Upper lobe of left lung (tissue), 6 donors: Measurements from ENCODE around the gene CCDC181. TPM values are rescaled to one million over a fixed set of nuclear protein-coding genes. Genes with fewer than 3 reads are reported as not detected.

Experiments used
- ATAC-seq, 2 donors: fragments of 200-7000 bp; cut with Tn5 transposase; one replicate each; pipeline ENCODE4 v1.9.1; 2022; ENCODE audit warnings: mild to moderate bottlenecking in 2 of 2, moderate library complexity in 2 of 2; ENCODE audit not compliant: low FRiP score in 2 of 2
- DNase-seq, 2 donors: peaks; one replicate each; pipeline ENCODE4 v3.0.0-alpha.2; 2019 to 2020
- H3K27ac ChIP-seq, 4 donors: fragments of 200-600 bp; sonication (generic); one replicate each; pipeline ENCODE4 v1.5.1; 2016 to 2019
- H3K27me3 ChIP-seq, 4 donors: fragments of 200-600 bp; sonication (generic); one replicate each; pipeline ENCODE4 v1.5.1; 2017 to 2019
- H3K36me3 ChIP-seq, 4 donors: fragments of 200-600 bp; sonication (generic); one replicate each; pipeline ENCODE4 v1.5.1; 2016 to 2019
- H3K4me1 ChIP-seq, 4 donors: fragments of 200-600 bp; sonication (generic); one replicate each; pipeline ENCODE4 v1.5.1; 2018 to 2019
- H3K4me3 ChIP-seq, 4 donors: fragments of 200-600 bp; sonication (generic); one replicate each; pipeline ENCODE4 v1.5.1; 2017 to 2019; ENCODE audit warnings: mild to moderate bottlenecking in 2 of 4, moderate library complexity in 1 of 4
- H3K9me3 ChIP-seq, 4 donors: fragments of 200-600 bp; sonication (generic); one replicate each; pipeline ENCODE4 v1.5.1; 2018 to 2019
- EP300 ChIP-seq, 4 donors: sonication (generic); formaldehyde crosslinking; IDR thresholded peaks; one replicate each; pipeline ENCODE4 v1.5.1; 2017; ENCODE audit warnings: antibody characterized with exemption in 4 of 4, control low read depth in 2 of 4
- POLR2A ChIP-seq, 4 donors: fragments of 450-650 bp; IDR thresholded peaks; one replicate each; pipeline ENCODE4 v1.5.1; 2016 to 2017; ENCODE audit warnings: antibody characterized with exemption in 4 of 4, mild to moderate bottlenecking in 2 of 4
- POLR2AphosphoS5 ChIP-seq, 2 donors: sonication (generic); formaldehyde crosslinking; IDR thresholded peaks; one replicate each; pipeline ENCODE4 v1.5.1; 2017; ENCODE audit warnings: antibody characterized with exemption in 2 of 2
- WGBS, 2 donors: methylation state at CpG; one replicate each; pipeline ENCODE4 v1.1.5; 2017 to 2018; 5-methylcytosine and 5-hydroxymethylcytosine counted together
- total RNA-seq, 6 donors: library from RNA; depleted of rRNA in 4 of 6; stranded (reverse); fragments of >200 nt in 4 of 6; gene quantifications; one replicate each; pipeline versions ENCODE4 v1.1.0 to v1.2.1, GENCODE V29; 2016 to 2021
- TF ChIP-seq, protein P1 (sequence below), 6 experiments: fragments of 450-650 bp in 4 of 6; fragments of 200-600 bp in 2 of 6; sonication (generic) in 2 of 6; IDR thresholded peaks; one replicate each; pipeline ENCODE4 v1.5.1; 2016 to 2019; ENCODE audit warnings: antibody characterized with exemption in 6 of 6
- donor health status: DM: no; HTN: no; CAD: no; lungs with moderate emphysema.
- donor health status: DM: no; HTN: yes; CAD: no; lungs with severe emphysema.

Gene CCDC181
- total RNA-seq, 6 donors from 2014 or later: 0.29 to 6.9 (median 2.6) TPM

DNA sequence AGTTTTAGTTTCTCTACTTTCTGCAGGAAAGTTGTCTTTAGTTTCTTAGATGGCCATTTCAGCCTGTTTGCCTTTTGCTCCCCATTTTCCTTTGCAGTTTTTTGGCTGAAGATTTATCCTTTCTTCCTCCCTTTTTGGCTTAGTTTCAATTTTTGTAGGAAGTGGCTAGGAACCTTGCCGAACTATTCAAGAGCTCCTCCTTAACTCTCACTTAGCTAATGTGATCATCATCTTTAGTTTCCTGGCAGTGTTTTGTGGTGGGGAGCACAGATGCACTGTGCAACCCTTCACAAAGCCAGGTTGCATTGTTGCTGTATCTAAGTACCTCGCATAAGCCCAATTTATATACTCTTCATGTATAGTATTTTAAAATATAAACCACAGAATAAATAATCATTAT lies 28.8 kb upstream of the CCDC181 start:
- whole genome bisulfite sequencing, 2 donors: 56 to 58% methylated on average over 2 of the region's 2 CpGs
- no peak overlapping the region for H3K27ac ChIP-seq
- no peak for DNase-seq

DNA sequence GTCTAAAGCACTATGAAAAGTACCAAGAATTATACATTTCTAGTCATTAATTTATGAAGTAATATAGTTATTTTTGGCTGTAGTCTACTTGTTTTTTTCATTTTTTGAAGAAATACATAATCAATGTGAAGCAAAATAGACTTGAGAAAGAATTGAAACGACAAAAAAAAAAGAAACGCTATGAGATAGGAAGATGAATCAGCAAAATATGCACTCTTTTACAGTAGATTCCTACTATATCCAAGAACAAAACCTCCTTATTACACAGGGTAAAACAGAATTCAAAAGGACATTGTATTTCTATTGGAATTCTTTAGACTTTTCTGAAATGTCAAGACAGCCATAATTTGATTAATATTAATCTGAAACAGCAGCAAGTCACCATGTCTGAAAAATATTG lies 25.6 kb upstream of the CCDC181 start:
- 87 to 94% methylated on average over 2 of the region's 2 CpGs for WGBS, 2 donors
- no peak for DNase-seq
- H3K4me1 ChIP-seq: no peaks in the 10 kb centered on the region
- no peak overlapping the region for H3K27ac ChIP-seq
- H3K27me3 ChIP-seq: no peaks in the 10 kb centered on the region
- H3K36me3 ChIP-seq: no peaks in the 10 kb centered on the region
- no peak for ATAC-seq
- H3K9me3 ChIP-seq: peaks cover 7 to 10% (median 9%) of the 10 kb centered on the region in 4 donors
- H3K4me3 ChIP-seq: no peak overlapping the region
- TF ChIP-seq EP300 (IDR thresholded peaks at IDR 0.05) (no peak), POLR2AphosphoS5 (IDR thresholded peaks at IDR 0.05) (no peak), POLR2A (IDR thresholded peaks at IDR 0.05) (no peak)
- TF ChIP-seq, protein P1, sequence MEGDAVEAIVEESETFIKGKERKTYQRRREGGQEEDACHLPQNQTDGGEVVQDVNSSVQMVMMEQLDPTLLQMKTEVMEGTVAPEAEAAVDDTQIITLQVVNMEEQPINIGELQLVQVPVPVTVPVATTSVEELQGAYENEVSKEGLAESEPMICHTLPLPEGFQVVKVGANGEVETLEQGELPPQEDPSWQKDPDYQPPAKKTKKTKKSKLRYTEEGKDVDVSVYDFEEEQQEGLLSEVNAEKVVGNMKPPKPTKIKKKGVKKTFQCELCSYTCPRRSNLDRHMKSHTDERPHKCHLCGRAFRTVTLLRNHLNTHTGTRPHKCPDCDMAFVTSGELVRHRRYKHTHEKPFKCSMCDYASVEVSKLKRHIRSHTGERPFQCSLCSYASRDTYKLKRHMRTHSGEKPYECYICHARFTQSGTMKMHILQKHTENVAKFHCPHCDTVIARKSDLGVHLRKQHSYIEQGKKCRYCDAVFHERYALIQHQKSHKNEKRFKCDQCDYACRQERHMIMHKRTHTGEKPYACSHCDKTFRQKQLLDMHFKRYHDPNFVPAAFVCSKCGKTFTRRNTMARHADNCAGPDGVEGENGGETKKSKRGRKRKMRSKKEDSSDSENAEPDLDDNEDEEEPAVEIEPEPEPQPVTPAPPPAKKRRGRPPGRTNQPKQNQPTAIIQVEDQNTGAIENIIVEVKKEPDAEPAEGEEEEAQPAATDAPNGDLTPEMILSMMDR (IDR thresholded peaks at IDR 0.05): no peak

More for the DNA sequence above, 28.8 kb upstream of the CCDC181 start:
- TF ChIP-seq POLR2A (IDR thresholded peaks at IDR 0.05): no peak
- Histone ChIP-seq H3K27me3 (peaks cover 0 to 2% (median 0%) of the 10 kb centered on the region in 4 donors), H3K4me1 (peaks cover 0 to 7% (median 3%) of the 10 kb centered on the region in 4 donors), H3K4me3 (no peak overlapping the region), H3K9me3 (peaks cover 7 to 10% (median 9%) of the 10 kb centered on the region in 4 donors), H3K36me3 (no peaks in the 10 kb centered on the region)
- ATAC-seq: no peak

DNA sequence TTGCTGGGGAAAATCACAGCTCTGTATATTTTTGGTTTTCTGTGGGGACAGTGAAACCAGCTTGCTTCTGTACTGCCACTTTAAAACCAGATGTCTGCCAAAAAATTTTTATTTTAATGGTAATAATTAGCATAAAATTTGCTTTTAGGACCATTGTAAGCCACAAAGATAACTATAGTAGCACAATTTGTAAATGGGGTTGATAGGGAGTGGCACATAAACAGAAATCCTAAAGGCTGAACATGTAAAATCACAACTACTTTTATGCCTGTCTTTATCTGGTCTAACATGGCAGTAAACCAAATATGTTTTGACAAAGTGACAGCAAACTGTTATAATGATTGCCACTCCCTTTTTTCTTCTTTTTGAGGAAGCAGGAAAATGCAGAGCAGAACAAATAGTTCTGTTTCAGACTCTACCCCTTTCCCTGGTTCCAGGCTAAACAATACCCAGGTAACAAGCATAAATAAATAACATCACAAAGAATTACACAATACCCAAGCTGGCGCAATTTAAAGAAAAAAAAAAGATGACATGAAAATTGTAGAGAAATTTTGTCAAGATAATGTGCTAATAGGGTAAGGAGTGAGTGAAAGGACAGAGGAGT lies 24.0 kb upstream of the CCDC181 start:
- no peak for DNase-seq
- no peaks in the 10 kb centered on the region for H3K27me3 ChIP-seq
- H3K36me3 ChIP-seq: no peaks in the 10 kb centered on the region
- no peaks in the 10 kb centered on the region for H3K4me1 ChIP-seq
- H3K9me3 ChIP-seq: no peaks in the 10 kb centered on the region
- no peak overlapping the region for H3K27ac ChIP-seq
- H3K4me3 ChIP-seq: no peak overlapping the region
- WGBS, 2 donors: 45 to 57% methylated on average over 1 of the region's 1 CpG
- TF ChIP-seq POLR2A (IDR thresholded peaks at IDR 0.05) (no peak), POLR2AphosphoS5 (IDR thresholded peaks at IDR 0.05) (no peak), EP300 (IDR thresholded peaks at IDR 0.05) (no peak)
- TF ChIP-seq, protein P1 (IDR thresholded peaks at IDR 0.05): no peak
- peak in 1 of 2 donors; percentile 63 for ATAC-seq

- TF ChIP-seq POLR2AphosphoS5 (IDR thresholded peaks at IDR 0.05) (no peak), EP300 (IDR thresholded peaks at IDR 0.05) (no peak), POLR2A (IDR thresholded peaks at IDR 0.05) (no peak)
- TF ChIP-seq, protein P1 (IDR thresholded peaks at IDR 0.05): no peak
- Histone ChIP-seq H3K4me3 (no peak overlapping the region), H3K36me3 (no peaks in the 10 kb centered on the region), H3K4me1 (no peaks in the 10 kb centered on the region), H3K27ac (no peak overlapping the region), H3K9me3 (no peaks in the 10 kb centered on the region), H3K27me3 (no peaks in the 10 kb centered on the region)
- DNase-seq (no peak), ATAC-seq (no peak)
- WGBS, 2 donors: 43 to 46% methylated on average over 3 of the region's 3 CpGs
Measured at GRCh38 chr1:169443923-169444322, 16.6 kb upstream of the CCDC181 start.

DNA sequence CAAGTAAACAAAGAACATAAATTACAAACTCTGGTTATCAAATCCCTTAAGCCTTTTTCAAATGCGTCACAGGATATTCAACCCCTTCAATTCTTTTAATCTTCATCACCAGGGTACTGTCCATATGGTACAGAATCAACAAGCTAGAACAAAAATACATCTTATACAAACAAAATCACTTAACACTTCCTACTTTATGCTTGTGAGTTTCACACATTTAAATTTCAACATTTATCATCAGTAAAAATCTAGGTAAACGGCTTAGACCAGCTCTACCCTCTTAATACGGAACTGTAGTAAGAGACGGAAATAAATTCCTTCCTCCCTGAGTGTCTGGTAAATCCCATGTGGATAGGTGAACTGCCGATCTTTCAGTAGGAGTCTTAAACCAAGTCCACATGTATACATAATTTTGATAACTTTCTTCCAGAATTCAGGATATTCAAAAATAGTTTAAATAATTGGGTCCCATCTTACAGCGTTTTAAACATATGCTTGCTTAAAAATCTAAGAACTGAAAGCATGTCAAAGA lies 1.0 kb downstream of the CCDC181 start:
- H3K4me1 ChIP-seq: peaks cover 0 to 8% (median 2%) of the 10 kb centered on the region in 4 donors
- H3K36me3 ChIP-seq: no peaks in the 10 kb centered on the region
- no peak for DNase-seq
- no peaks in the 10 kb centered on the region for H3K27me3 ChIP-seq
- WGBS, 2 donors: 54 to 68% methylated on average over 6 of the region's 6 CpGs
- peak overlapping the region in 1 of 4 donors; percentile 39 for H3K4me3 ChIP-seq
- no peak for ATAC-seq
- no peaks in the 10 kb centered on the region for H3K9me3 ChIP-seq
- TF ChIP-seq EP300 (IDR thresholded peaks at IDR 0.05) (no peak), POLR2A (IDR thresholded peaks at IDR 0.05) (no peak), POLR2AphosphoS5 (IDR thresholded peaks at IDR 0.05) (no peak)
- TF ChIP-seq, protein P1 (IDR thresholded peaks at IDR 0.05): no peak
- H3K27ac ChIP-seq: no peak overlapping the region
